SK-N-SH treated with all-trans-retinoic acid at 6 μM for 48 hours (cell line): ENCODE data around the gene C11orf65.

ENCODE experiments used
- ATAC-seq: fragments of 200-7000 bp; cut with Tn5 transposase; 3 replicates; pipeline ENCODE4 v1.9.1; 2020; ENCODE audit warnings: mild to moderate bottlenecking, moderate library complexity
- ARNTL ChIP-seq: fragments of 450-650 bp; formaldehyde crosslinking; IDR thresholded peaks from 2 replicates; pipeline ENCODE4 v1.5.0; 2020; ENCODE audit warnings: low read depth, mild to moderate bottlenecking, moderate library complexity, borderline replicate concordance
- BACH2 ChIP-seq: fragments of 250-450 bp; sonication (Bioruptor Pico); IDR thresholded peaks from 2 replicates; pipeline ENCODE4 v1.9.0; 2021; ENCODE audit warnings: mild to moderate bottlenecking, borderline replicate concordance
- CREB5 ChIP-seq: fragments of 250-450 bp; sonication (Bioruptor Pico); IDR thresholded peaks from 2 replicates; pipeline ENCODE4 v1.5.1; 2020; ENCODE audit warnings: low read depth, mild to moderate bottlenecking, moderate library complexity
- CSDC2 ChIP-seq: fragments of 250-450 bp; sonication (Bioruptor Pico); IDR thresholded peaks from 2 replicates; pipeline ENCODE4 v1.5.0; 2020; ENCODE audit warnings: mild to moderate bottlenecking, moderate library complexity
- CSRNP3 ChIP-seq: fragments of 250-450 bp; sonication (Bioruptor Pico); IDR thresholded peaks from 2 replicates; pipeline ENCODE4 v1.5.1; 2021; ENCODE audit warnings: mild to moderate bottlenecking, moderate library complexity
- ESRRG ChIP-seq: fragments of 250-450 bp; sonication (Bioruptor Pico); IDR thresholded peaks from 2 replicates; pipeline ENCODE4 v1.6.1; 2021; ENCODE audit warnings: mild to moderate bottlenecking
- GLIS3 ChIP-seq: fragments of 250-450 bp; sonication (Bioruptor Pico); IDR thresholded peaks from 2 replicates; pipeline ENCODE4 v1.5.0; 2020; ENCODE audit warnings: mild to moderate bottlenecking, moderate library complexity
- ISL1 ChIP-seq: fragments of 250-450 bp; sonication (Bioruptor Pico); IDR thresholded peaks from 2 replicates; pipeline ENCODE4 v2.1.2; 2022; ENCODE audit warnings: mild to moderate bottlenecking, moderate library complexity
- OSR1 ChIP-seq: fragments of 250-450 bp; sonication (Bioruptor Pico); IDR thresholded peaks from 2 replicates; pipeline ENCODE4 v1.8.0; 2022; ENCODE audit warnings: moderate library complexity, mild to moderate bottlenecking, inconsistent platforms
- PATZ1 ChIP-seq: fragments of 250-450 bp; sonication (Bioruptor Pico); IDR thresholded peaks from 2 replicates; pipeline ENCODE4 v1.8.0; 2020; ENCODE audit warnings: mild to moderate bottlenecking, moderate library complexity, borderline replicate concordance
- POU6F1 ChIP-seq: fragments of 250-450 bp; sonication (Bioruptor Pico); IDR thresholded peaks from 2 replicates; pipeline ENCODE4 v1.8.0; 2021; ENCODE audit warnings: low read depth, mild to moderate bottlenecking, moderate library complexity, borderline replicate concordance
- PPARA ChIP-seq: fragments of 250-450 bp; sonication (Bioruptor Pico); IDR thresholded peaks from 2 replicates; pipeline ENCODE4 v1.5.0; 2020; ENCODE audit warnings: mild to moderate bottlenecking, borderline replicate concordance
- RARB ChIP-seq: fragments of 250-450 bp; sonication (Bioruptor Pico); IDR thresholded peaks from 2 replicates; pipeline ENCODE4 v1.8.0; 2021; ENCODE audit warnings: mild to moderate bottlenecking, moderate library complexity
- SNAI2 ChIP-seq: fragments of 250-450 bp; sonication (Bioruptor Pico); IDR thresholded peaks from 2 replicates; pipeline ENCODE4 v1.5.0; 2020; ENCODE audit warnings: mild to moderate bottlenecking, moderate library complexity
- TCF4 ChIP-seq: fragments of 250-450 bp; sonication (Bioruptor Pico); IDR thresholded peaks from 2 replicates; pipeline ENCODE4 v1.8.0; 2021; ENCODE audit warnings: mild to moderate bottlenecking, moderate library complexity, borderline replicate concordance
- TOX ChIP-seq: fragments of 250-450 bp; sonication (Bioruptor Pico); IDR thresholded peaks from 2 replicates; pipeline ENCODE4 v1.8.0; 2021; ENCODE audit warnings: mild to moderate bottlenecking, moderate library complexity, borderline replicate concordance
- TSHZ2 ChIP-seq: fragments of 250-450 bp; sonication (Bioruptor Pico); IDR thresholded peaks from 2 replicates; pipeline ENCODE4 v1.5.0; 2020; ENCODE audit warnings: mild to moderate bottlenecking, moderate library complexity
- ZC3H10 ChIP-seq: fragments of 250-450 bp; sonication (Bioruptor Pico); IDR thresholded peaks from 2 replicates; pipeline ENCODE4 v1.5.1; 2021; ENCODE audit warnings: mild to moderate bottlenecking, moderate library complexity
- ZFP30 ChIP-seq: fragments of 450-650 bp; formaldehyde crosslinking; IDR thresholded peaks from 2 replicates; pipeline ENCODE4 v1.5.0; 2022; ENCODE audit warnings: mild to moderate bottlenecking, moderate library complexity
- ZNF565 ChIP-seq: fragments of 450-650 bp; formaldehyde crosslinking; conservative IDR thresholded peaks from 2 replicates; pipeline ENCODE4 v1.5.0; 2020; ENCODE audit warnings: low read depth, mild to moderate bottlenecking, moderate library complexity
- ZNF70 ChIP-seq: fragments of 450-650 bp; formaldehyde crosslinking; IDR thresholded peaks from 2 replicates; pipeline ENCODE4 v1.5.0; 2020; ENCODE audit warnings: mild to moderate bottlenecking, moderate library complexity
- ZNF8 ChIP-seq: fragments of 450-650 bp; formaldehyde crosslinking; IDR thresholded peaks from 2 replicates; pipeline ENCODE4 v1.5.0; 2020; ENCODE audit warnings: mild to moderate bottlenecking, moderate library complexity

The C11orf65 gene

GRCh38 chr11:108403052-108403451 lies 64.3 kb downstream of the C11orf65 start:
- TF ChIP-seq PPARA (CRISPR knock-in tag) (no peak), PATZ1 (CRISPR knock-in tag) (no peak), ISL1 (no peak), SNAI2 (no peak), CREB5 (CRISPR knock-in tag) (no peak), RARB (CRISPR knock-in tag) (no peak), ZC3H10 (CRISPR knock-in tag) (no peak), ZNF8 (no peak), ESRRG (CRISPR knock-in tag) (no peak), TCF4 (no peak), TSHZ2 (CRISPR knock-in tag) (no peak), ZNF565 (CRISPR knock-in tag) (no peak), BACH2 (CRISPR knock-in tag) (no peak), GLIS3 (CRISPR knock-in tag) (no peak), ZFP30 (no peak)
- TF ChIP-seq, all 23 proteins: peak for 0
- no peak for ATAC-seq

- TF ChIP-seq ARNTL (no peak), CSDC2 (CRISPR knock-in tag) (no peak), PPARA (CRISPR knock-in tag) (no peak), CSRNP3 (CRISPR knock-in tag) (no peak), CREB5 (CRISPR knock-in tag) (no peak), TSHZ2 (CRISPR knock-in tag) (no peak), OSR1 (CRISPR knock-in tag) (no peak), PATZ1 (CRISPR knock-in tag) (no peak), TCF4 (no peak), ISL1 (no peak), ZNF8 (no peak), ZNF565 (CRISPR knock-in tag) (no peak), TOX (CRISPR knock-in tag) (no peak), POU6F1 (CRISPR knock-in tag) (no peak), ZNF70 (CRISPR knock-in tag) (no peak), ZFP30 (no peak)
- ATAC-seq = no peak
Observed at GRCh38 chr11:108402241-108402640, 65.1 kb downstream of the C11orf65 start.
